A549 (cell line): ENCODE measurements around the gene SNF8.

Source experiments
- CHD2 ChIP-seq: fragments of 150-350 bp; IDR thresholded peaks from 2 replicates; pipeline ENCODE4 v1.6.1; 2014; ENCODE audit warnings: low read length; ENCODE audit not compliant: partially characterized antibody
- HEYL ChIP-seq: fragments of 250-450 bp; sonication (Bioruptor Pico); IDR thresholded peaks from 2 replicates; pipeline ENCODE4 v1.8.0; 2021; ENCODE audit warnings: mild to moderate bottlenecking, moderate library complexity
- JUNB ChIP-seq: fragments of >200 bp; sonication (Bioruptor Twin); formaldehyde crosslinking; IDR thresholded peaks from 2 replicates; pipeline ENCODE4 v1.6.1; 2016
- MAX ChIP-seq: IDR thresholded peaks from 2 replicates; pipeline ENCODE4 v1.6.1; 2012
- NFE2L2 ChIP-seq: fragments of 150-350 bp; conservative IDR thresholded peaks from 2 replicates; pipeline ENCODE4 v1.6.1; 2014; ENCODE audit warnings: low read length
- PBX3 ChIP-seq: IDR thresholded peaks from 2 replicates; pipeline ENCODE4 v1.6.1; 2012
- RAD21 ChIP-seq, 2 experiments: fragments of >200 bp in 1 of 2; sonication (Bioruptor Twin) in 1 of 2; formaldehyde crosslinking in 1 of 2; IDR thresholded peaks in 1 of 2; conservative IDR thresholded peaks in 1 of 2; 2 replicates in 1 of 2; 3 replicates in 1 of 2; pipeline ENCODE4 v1.6.1; 2012 to 2018; ENCODE audit warnings: inconsistent platforms in 1 of 2
- TF ChIP-seq, protein P1 (sequence below): fragments of >200 bp; sonication (Bioruptor Twin); formaldehyde crosslinking; IDR thresholded peaks from 3 replicates; pipeline ENCODE4 v1.5.1; 2016

DNA sequence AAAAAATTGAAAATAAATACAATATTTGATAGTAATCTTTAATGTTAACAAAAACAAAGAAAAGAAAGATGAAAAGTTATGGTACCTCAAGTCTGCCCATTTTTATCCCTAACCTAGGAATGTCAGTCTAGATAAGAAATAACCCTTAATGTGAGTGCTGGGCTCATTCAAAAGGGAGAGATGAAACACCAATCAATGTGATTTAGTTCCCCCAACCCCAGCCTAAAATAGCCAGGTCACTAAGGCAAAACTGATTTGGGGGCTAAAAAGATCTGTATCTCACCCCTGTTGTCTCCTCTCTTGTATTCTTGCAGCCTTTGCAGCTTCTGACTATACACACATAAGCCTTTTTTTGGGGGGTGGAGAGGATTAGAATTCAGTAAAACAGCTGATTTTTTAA lies 49.3 kb upstream of the SNF8 start:
- TF ChIP-seq, protein P1, sequence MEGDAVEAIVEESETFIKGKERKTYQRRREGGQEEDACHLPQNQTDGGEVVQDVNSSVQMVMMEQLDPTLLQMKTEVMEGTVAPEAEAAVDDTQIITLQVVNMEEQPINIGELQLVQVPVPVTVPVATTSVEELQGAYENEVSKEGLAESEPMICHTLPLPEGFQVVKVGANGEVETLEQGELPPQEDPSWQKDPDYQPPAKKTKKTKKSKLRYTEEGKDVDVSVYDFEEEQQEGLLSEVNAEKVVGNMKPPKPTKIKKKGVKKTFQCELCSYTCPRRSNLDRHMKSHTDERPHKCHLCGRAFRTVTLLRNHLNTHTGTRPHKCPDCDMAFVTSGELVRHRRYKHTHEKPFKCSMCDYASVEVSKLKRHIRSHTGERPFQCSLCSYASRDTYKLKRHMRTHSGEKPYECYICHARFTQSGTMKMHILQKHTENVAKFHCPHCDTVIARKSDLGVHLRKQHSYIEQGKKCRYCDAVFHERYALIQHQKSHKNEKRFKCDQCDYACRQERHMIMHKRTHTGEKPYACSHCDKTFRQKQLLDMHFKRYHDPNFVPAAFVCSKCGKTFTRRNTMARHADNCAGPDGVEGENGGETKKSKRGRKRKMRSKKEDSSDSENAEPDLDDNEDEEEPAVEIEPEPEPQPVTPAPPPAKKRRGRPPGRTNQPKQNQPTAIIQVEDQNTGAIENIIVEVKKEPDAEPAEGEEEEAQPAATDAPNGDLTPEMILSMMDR: no peak
- TF ChIP-seq JUNB (no peak), CHD2 (no peak), MAX (no peak), PBX3 (no peak), RAD21 (conservative IDR thresholded peaks at IDR 0.05 in 1 of 2, IDR thresholded peaks at IDR 0.05 in 1 of 2) (no peak), HEYL (CRISPR knock-in tag) (no peak), NFE2L2 (no peak)
